ENCODE measurements around the gene SAE1. TPM values are rescaled to one million over a fixed set of nuclear protein-coding genes. Genes with fewer than 3 reads are reported as not detected.
A peak's percentile ranks its signal among the peaks of the same experiment; 100 is the strongest.

The SAE1 gene
- total RNA-seq, 1 experiment from 2014 or later: 148 TPM

GRCh38 chr19:47097396-47098201, 33.0 kb upstream of the SAE1 start:
- Histone ChIP-seq H3F3A (ENCODE audit: insufficient read depth, low read depth) (peaks cover 48% of the 10 kb centered on the region), H3K9me2 (ENCODE audit: insufficient read depth) (no peaks in the 10 kb centered on the region), H2AFZ (no peak overlapping the region), H3K9me3 (ENCODE audit: insufficient read depth, low read depth) (no peaks in the 10 kb centered on the region), H3K4me2 (peak overlapping the region; percentile 68), H3K27ac (peak overlapping the region; percentile 77), H3K4me1 (replicated peaks; ENCODE audit: insufficient read depth) (peaks cover 42% of the 10 kb centered on the region), H3K27me3 (ENCODE audit: insufficient read depth, low read depth) (no peaks in the 10 kb centered on the region), H3K4me3 (no peak overlapping the region), H4K20me1 (ENCODE audit: insufficient read depth) (0 out of 2 replicates have a peak, but pooled peaks cover 2% of the 10 kb centered on the region), H3K36me3 (ENCODE audit: low read depth) (peaks cover 12% of the 10 kb centered on the region; the same call in 1 of the 2 replicates), H3K79me2 (ENCODE audit: low read depth) (peaks cover 83% of the 10 kb centered on the region)
- DNase-seq: no peak
- intact Hi-C loops (cut with micrococcal nuclease; ENCODE audit: unreplicated experiment): no loop called here
- POLR2A ChIA-PET (ENCODE audit: unreplicated experiment): no interaction called here
- BruUV-seq (replicated peaks): no TSS peak
- no peak for TF ChIP-seq CTCF (conservative IDR thresholded peaks at IDR 0.05)
- CTCF ChIA-PET: interaction anchor here (0.6 kb wide), 1 partner anchor 72 kb away, joined by 3 read pairs; no protein-coding TSS in a partner anchor

- H3K4me2 ChIP-seq: no peak overlapping the region
- POLR2A ChIA-PET (ENCODE audit: unreplicated experiment): interaction anchor here (0.6 kb wide), 1 partner anchor 15 kb away, joined by 4 read pairs; no protein-coding TSS in a partner anchor
These were observed 32.0 kb upstream of the SAE1 start for GRCh38 chr19:47098608-47099007.

GRCh38 chr19:47099576-47100050, 31.0 kb upstream of the SAE1 start:
- TF ChIP-seq CTCF (conservative IDR thresholded peaks at IDR 0.05) (no peak), EZH2 (IDR thresholded peaks at IDR 0.05; ENCODE audit: low read depth) (no peak)
- intact Hi-C loops (cut with micrococcal nuclease; ENCODE audit: unreplicated experiment): no loop called here
- Histone ChIP-seq H3K27me3 (ENCODE audit: insufficient read depth, low read depth) (no peaks in the 10 kb centered on the region), H3K9me3 (ENCODE audit: insufficient read depth, low read depth) (no peaks in the 10 kb centered on the region), H3F3A (ENCODE audit: insufficient read depth, low read depth) (peaks cover 48% of the 10 kb centered on the region), H3K79me2 (ENCODE audit: low read depth) (peaks cover 85% of the 10 kb centered on the region), H3K9me2 (ENCODE audit: insufficient read depth) (no peaks in the 10 kb centered on the region), H3K27ac (no peak overlapping the region), H3K4me1 (replicated peaks; ENCODE audit: insufficient read depth) (peaks cover 42% of the 10 kb centered on the region), H3K36me3 (ENCODE audit: low read depth) (0 out of 2 replicates have a peak, but pooled peaks cover 6% of the 10 kb centered on the region), H2AFZ (no peak overlapping the region), H3K4me2 (no peak overlapping the region), H3K4me3 (no peak overlapping the region), H4K20me1 (ENCODE audit: insufficient read depth) (0 out of 2 replicates have a peak, but pooled peaks cover 9% of the 10 kb centered on the region)
- BruUV-seq (replicated peaks): no TSS peak
- CTCF ChIA-PET: interaction anchor here (0.6 kb wide), 1 partner anchor 111 kb away, joined by 16 read pairs; no protein-coding TSS in a partner anchor
- no peak for DNase-seq
- POLR2A ChIA-PET (ENCODE audit: unreplicated experiment): interaction anchor here (0.6 kb wide), 1 partner anchor 14 kb away, joined by 4 read pairs; no protein-coding TSS in a partner anchor

More at GRCh38 chr19:47098608-47099007, 32.0 kb upstream of the SAE1 start:
- Histone ChIP-seq H3K9me2 (ENCODE audit: insufficient read depth) (no peaks in the 10 kb centered on the region), H3K4me1 (replicated peaks; ENCODE audit: insufficient read depth) (peaks cover 42% of the 10 kb centered on the region), H3K4me3 (no peak overlapping the region), H3K27ac (peak overlapping the region; percentile 77; the same call in 1 of the 2 replicates), H3K36me3 (ENCODE audit: low read depth) (peaks cover 7% of the 10 kb centered on the region; the same call in 1 of the 2 replicates), H3F3A (ENCODE audit: insufficient read depth, low read depth) (peaks cover 48% of the 10 kb centered on the region), H4K20me1 (ENCODE audit: insufficient read depth) (0 out of 2 replicates have a peak, but pooled peaks cover 6% of the 10 kb centered on the region), H3K79me2 (ENCODE audit: low read depth) (peaks cover 90% of the 10 kb centered on the region), H2AFZ (no peak overlapping the region), H3K9me3 (ENCODE audit: insufficient read depth, low read depth) (no peaks in the 10 kb centered on the region), H3K27me3 (ENCODE audit: insufficient read depth, low read depth) (no peaks in the 10 kb centered on the region)
- TF ChIP-seq EZH2 (IDR thresholded peaks at IDR 0.05; ENCODE audit: low read depth) (no peak), CTCF (conservative IDR thresholded peaks at IDR 0.05) (no peak)
- CTCF ChIA-PET: no interaction called here
- no peak for DNase-seq
- intact Hi-C loops (cut with micrococcal nuclease; ENCODE audit: unreplicated experiment): no loop called here
- BruUV-seq (replicated peaks): no TSS peak

Measured in PC-9 (cell line).